PC-3 (cell line): ENCODE data around the gene NCOA7. TPM values are rescaled to one million over a fixed set of nuclear protein-coding genes. Genes with fewer than 3 reads are reported as not detected.

Experiments used
- ATAC-seq: fragments of 200-7000 bp; cut with Tn5 transposase; 2 replicates; pipeline ENCODE4 v1.9.1; 2020; ENCODE audit warnings: mild to moderate bottlenecking, moderate library complexity
- BruUV-seq: library from RNA; stranded (reverse); fragments of 400-500 nt; replicated peaks from 2 replicates; lab custom pipeline; 2021; lab: Mats Ljungman, UMichigan
- CTCF ChIA-PET: fragments of 300-600 bp; sonication (Branson Sonifier 250); formaldehyde crosslinking; loops from one replicate; lab custom pipeline; 2022; ENCODE audit warnings: antibody characterized with exemption; lab: Charles Lee
- POLR2A ChIA-PET: fragments of 300-600 bp; sonication (Branson Sonifier 250); formaldehyde crosslinking; loops from one replicate; lab custom pipeline; 2022; ENCODE audit warnings: antibody characterized with exemption; ENCODE audit not compliant: unreplicated experiment; lab: Charles Lee
- DNase-seq: peaks from one replicate; pipeline ENCODE4 v3.0.0-alpha.2; 2015
- H2AFZ ChIP-seq: fragments of 300-600 bp; sonication (generic); 2 replicates; pipeline ENCODE4 v1.6.0; 2016; ENCODE audit warnings: antibody characterized with exemption, low read length
- H3F3A ChIP-seq: fragments of 300-600 bp; sonication (generic); one replicate; pipeline ENCODE4 v1.6.0; 2017; ENCODE audit warnings: antibody characterized with exemption, low read length, control low read depth, mild to moderate bottlenecking; ENCODE audit not compliant: unreplicated experiment
- H3K27ac ChIP-seq: fragments of 300-600 bp; sonication (generic); 2 replicates; pipeline ENCODE4 v1.5.1; 2016; ENCODE audit warnings: mild to moderate bottlenecking, low read length
- H3K27me3 ChIP-seq: fragments of 300-600 bp; sonication (generic); 2 replicates; pipeline ENCODE4 v1.6.1; 2016; ENCODE audit warnings: low read length, mixed read lengths
- H3K36me3 ChIP-seq: fragments of 300-600 bp; sonication (generic); 2 replicates; pipeline ENCODE4 v1.6.1; 2016; ENCODE audit warnings: low read depth, mixed run types, low read length, mixed read lengths
- H3K4me1 ChIP-seq: fragments of 300-600 bp; sonication (generic); 2 replicates; pipeline ENCODE4 v1.5.1; 2016; ENCODE audit warnings: low read length; ENCODE audit not compliant: insufficient read depth
- H3K4me2 ChIP-seq: fragments of 300-600 bp; sonication (generic); 2 replicates; pipeline ENCODE4 v1.6.0; 2016; ENCODE audit warnings: low read length
- H3K4me3 ChIP-seq: fragments of 300-600 bp; sonication (generic); 2 replicates; pipeline ENCODE4 v1.5.1; 2016; ENCODE audit warnings: mild to moderate bottlenecking, low read length, mixed read lengths
- H3K79me2 ChIP-seq: fragments of 300-600 bp; sonication (generic); 2 replicates; pipeline ENCODE4 v1.6.1; 2017; ENCODE audit warnings: low read length, mixed read lengths
- H3K9ac ChIP-seq: fragments of 300-600 bp; sonication (generic); 2 replicates; pipeline ENCODE4 v1.6.0; 2016; ENCODE audit warnings: mild to moderate bottlenecking, low read length
- H3K9me2 ChIP-seq: fragments of 300-600 bp; sonication (generic); replicated peaks from 2 replicates; pipeline ENCODE4 v1.6.1; 2016; ENCODE audit warnings: mixed run types, low read length, mixed read lengths
- H3K9me3 ChIP-seq: fragments of 300-600 bp; sonication (generic); 2 replicates; pipeline ENCODE4 v1.6.1; 2016; ENCODE audit warnings: low read length, mixed read lengths
- H4K20me1 ChIP-seq: fragments of 300-600 bp; sonication (generic); 2 replicates; pipeline ENCODE4 v1.6.1; 2016; ENCODE audit warnings: low read length, mixed read lengths
- EZH2 ChIP-seq: fragments of 300-600 bp; sonication (generic); IDR thresholded peaks from one replicate; pipeline ENCODE4 v1.6.1; 2017; ENCODE audit warnings: antibody characterized with exemption, mild to moderate bottlenecking, low read length; ENCODE audit not compliant: unreplicated experiment
- EZH2phosphoT487 ChIP-seq: fragments of 300-600 bp; sonication (generic); IDR thresholded peaks from 2 replicates; pipeline ENCODE4 v1.6.1; 2018; ENCODE audit warnings: mild to moderate bottlenecking, antibody characterized with exemption, low read length, borderline replicate concordance
- intact Hi-C: fragments of 100-400 bp; cut with micrococcal nuclease; formaldehyde crosslinking; loops from 2 replicates; pipeline ENCODE4 v1.9.0; 2023
- total RNA-seq: library from RNA; depleted of rRNA; stranded (reverse); fragments of >200 nt; gene quantifications from 2 replicates; pipeline ENCODE4 v1.2.3, GENCODE V29; 2014
- TF ChIP-seq, protein P1 (sequence below): fragments of 300-600 bp; sonication (generic); conservative IDR thresholded peaks from 2 replicates; pipeline ENCODE4 v1.5.1; 2017; ENCODE audit warnings: antibody characterized with exemption, low read depth, mild to moderate bottlenecking, low read length

The NCOA7 gene
- total RNA-seq, 1 experiment from 2014 or later = 13.4 TPM

GRCh38 chr6:125951323-125951722, 160.6 kb downstream of the NCOA7 start:
- intact Hi-C loops = loop anchor here (5.0 kb wide), 1 partner anchor 34 kb away; no protein-coding TSS in a partner anchor
- Histone ChIP-seq H3K27me3 (no peaks in the 10 kb centered on the region), H2AFZ (no peak overlapping the region), H3K79me2 (no peaks in the 10 kb centered on the region), H3F3A (no peaks in the 10 kb centered on the region), H3K4me3 (no peak overlapping the region), H3K27ac (no peak overlapping the region), H3K9me2 (no peaks in the 10 kb centered on the region), H4K20me1 (no peaks in the 10 kb centered on the region), H3K4me2 (no peak overlapping the region), H3K4me1 (peaks cover 19% of the 10 kb centered on the region), H3K9me3 (no peaks in the 10 kb centered on the region), H3K36me3 (no peaks in the 10 kb centered on the region), H3K9ac (no peak overlapping the region)
- DNase-seq (no peak), ATAC-seq (no peak)
- TF ChIP-seq EZH2 = no peak
- no peak for TF ChIP-seq EZH2phosphoT487
- TF ChIP-seq, protein P1, sequence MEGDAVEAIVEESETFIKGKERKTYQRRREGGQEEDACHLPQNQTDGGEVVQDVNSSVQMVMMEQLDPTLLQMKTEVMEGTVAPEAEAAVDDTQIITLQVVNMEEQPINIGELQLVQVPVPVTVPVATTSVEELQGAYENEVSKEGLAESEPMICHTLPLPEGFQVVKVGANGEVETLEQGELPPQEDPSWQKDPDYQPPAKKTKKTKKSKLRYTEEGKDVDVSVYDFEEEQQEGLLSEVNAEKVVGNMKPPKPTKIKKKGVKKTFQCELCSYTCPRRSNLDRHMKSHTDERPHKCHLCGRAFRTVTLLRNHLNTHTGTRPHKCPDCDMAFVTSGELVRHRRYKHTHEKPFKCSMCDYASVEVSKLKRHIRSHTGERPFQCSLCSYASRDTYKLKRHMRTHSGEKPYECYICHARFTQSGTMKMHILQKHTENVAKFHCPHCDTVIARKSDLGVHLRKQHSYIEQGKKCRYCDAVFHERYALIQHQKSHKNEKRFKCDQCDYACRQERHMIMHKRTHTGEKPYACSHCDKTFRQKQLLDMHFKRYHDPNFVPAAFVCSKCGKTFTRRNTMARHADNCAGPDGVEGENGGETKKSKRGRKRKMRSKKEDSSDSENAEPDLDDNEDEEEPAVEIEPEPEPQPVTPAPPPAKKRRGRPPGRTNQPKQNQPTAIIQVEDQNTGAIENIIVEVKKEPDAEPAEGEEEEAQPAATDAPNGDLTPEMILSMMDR = no peak
- no TSS peak for BruUV-seq
- POLR2A ChIA-PET = interaction anchor here (0.6 kb wide), 1 partner anchor 1316 kb away, joined by 3 read pairs; the partner anchor contains the start of gene RNF146
- CTCF ChIA-PET = interaction anchor here (1.7 kb wide), 1 partner anchor 159 kb away, joined by 4 read pairs; no protein-coding TSS in a partner anchor

GRCh38 chr6:125952764-125953501, 162.2 kb downstream of the NCOA7 start:
- intact Hi-C loops = loop anchor here (1.0 to 5.0 kb wide), 2 partner anchors 36 to 169 kb away; no protein-coding TSS in a partner anchor
- no peaks in the 10 kb centered on the region for H3K9me2 ChIP-seq

More at GRCh38 chr6:125952764-125953501, 162.2 kb downstream of the NCOA7 start:
- ATAC-seq (peak; percentile 6; the same call in 1 of the 2 replicates), DNase-seq (peak; percentile 23)
- H3K36me3 ChIP-seq = no peaks in the 10 kb centered on the region
- H3K9ac ChIP-seq = no peak overlapping the region
- CTCF ChIA-PET = interaction anchor here (1.7 kb wide), 1 partner anchor 161 kb away, joined by 4 read pairs; no protein-coding TSS in a partner anchor
- peaks cover 14% of the 10 kb centered on the region; the same call in 1 of the 2 replicates for H3K4me1 ChIP-seq
- POLR2A ChIA-PET = interaction anchor here (0.6 kb wide), 1 partner anchor 101 kb away, joined by 3 read pairs; no protein-coding TSS in a partner anchor
- H3K4me3 ChIP-seq = no peak overlapping the region
- no peak overlapping the region for H3K4me2 ChIP-seq
- H3K79me2 ChIP-seq = peaks cover 9% of the 10 kb centered on the region
- no TSS peak for BruUV-seq
- H4K20me1 ChIP-seq = no peaks in the 10 kb centered on the region
- H3K27me3 ChIP-seq = no peaks in the 10 kb centered on the region
- TF ChIP-seq, protein P1 = peak; percentile 39
- no peak for TF ChIP-seq EZH2
- TF ChIP-seq EZH2phosphoT487 = no peak
- no peaks in the 10 kb centered on the region for H3F3A ChIP-seq
- no peak overlapping the region for H3K27ac ChIP-seq
- H3K9me3 ChIP-seq = no peaks in the 10 kb centered on the region
- 0 out of 2 replicates have a peak overlapping the region, but pooled peaks have one; percentile 13 for H2AFZ ChIP-seq
